Breast epithelium (tissue), 4 donors: ENCODE results near the gene SUPT20HL1. TPM values are rescaled to one million over a fixed set of nuclear protein-coding genes. Genes with fewer than 3 reads are reported as not detected.

Experiments
- DNase-seq, 2 donors: peaks; one replicate each; pipeline ENCODE4 v3.0.0-alpha.2; 2019; ENCODE audit warnings: low spot score in 2 of 2
- H3K27ac ChIP-seq, 2 donors: fragments of 200-600 bp; sonication (generic) in 1 of 2; one replicate each; pipeline ENCODE4 v1.5.1; 2016 to 2019; ENCODE audit warnings: mild to moderate bottlenecking in 1 of 2
- H3K27me3 ChIP-seq, 2 donors: fragments of 200-600 bp; sonication (generic) in 1 of 2; one replicate each; pipeline versions ENCODE4 v1.5.1 to v1.6.0; 2017 to 2019; ENCODE audit warnings: control low read depth in 1 of 2, mild to moderate bottlenecking in 1 of 2
- H3K36me3 ChIP-seq: fragments of 200-600 bp; one replicate; pipeline ENCODE4 v1.5.1; 2019
- H3K4me1 ChIP-seq, 2 donors: fragments of 200-600 bp; sonication (generic); one replicate each; pipeline ENCODE4 v1.5.1; 2016 to 2019; ENCODE audit warnings: control low read depth in 1 of 2
- H3K4me3 ChIP-seq, 3 donors: fragments of 200-600 bp; sonication (generic); 1 replicate in 2 of 3; 2 replicates in 1 of 3; pipeline ENCODE4 v1.5.1; 2016 to 2019; ENCODE audit warnings: mild to moderate bottlenecking in 3 of 3, moderate library complexity in 2 of 3
- H3K9me3 ChIP-seq, 2 donors: fragments of 200-600 bp; sonication (generic) in 1 of 2; one replicate each; pipeline ENCODE4 v1.5.1; 2016 to 2019; ENCODE audit warnings: control low read depth in 1 of 2
- CTCF ChIP-seq, 3 donors: fragments of 450-650 bp; IDR thresholded peaks; one replicate each; pipeline ENCODE4 v1.5.1; 2016 to 2017; ENCODE audit warnings: antibody characterized with exemption in 3 of 3, mild to moderate bottlenecking in 3 of 3, moderate library complexity in 3 of 3
- POLR2A ChIP-seq: fragments of 450-650 bp; IDR thresholded peaks from one replicate; pipeline ENCODE4 v1.6.1; 2016; ENCODE audit warnings: antibody characterized with exemption, mild to moderate bottlenecking, moderate library complexity
- POLR2AphosphoS5 ChIP-seq, 3 donors: sonication (generic); formaldehyde crosslinking; IDR thresholded peaks; one replicate each; pipeline ENCODE4 v1.6.1; 2017; ENCODE audit warnings: antibody characterized with exemption in 3 of 3
- intact Hi-C: fragments of 100-400 bp; cut with DNase I; formaldehyde crosslinking; loops from one replicate; pipeline ENCODE4 v1.15.1; 2023; ENCODE audit warnings: low total_unique reads
- total RNA-seq, 3 donors: library from RNA; depleted of rRNA; stranded (reverse); fragments of >200 nt; gene quantifications; one replicate each; pipeline ENCODE4 v1.1.0, GENCODE V29; 2016

Gene SUPT20HL1
- total RNA-seq, 3 donors from 2014 or later = not detected

GRCh38 chrX:24335871-24336270, 24.6 kb upstream of the SUPT20HL1 start:
- H3K4me3 ChIP-seq = no peak overlapping the region
- intact Hi-C loops = no loop called here
- no peaks in the 10 kb centered on the region for H3K9me3 ChIP-seq
- DNase-seq = no peak
- peaks cover 0 to 44% of the 10 kb centered on the region in 2 donors for H3K27me3 ChIP-seq
- H3K4me1 ChIP-seq = no peaks in the 10 kb centered on the region
- H3K27ac ChIP-seq = no peak overlapping the region
- no peak for TF ChIP-seq POLR2A
- no peaks in the 10 kb centered on the region for H3K36me3 ChIP-seq

- no peak overlapping the region for H3K27ac ChIP-seq
- H3K36me3 ChIP-seq = no peaks in the 10 kb centered on the region
- no peak overlapping the region for H3K4me3 ChIP-seq
- DNase-seq = no peak
- TF ChIP-seq POLR2A = no peak
- no peak for TF ChIP-seq POLR2AphosphoS5 (IDR thresholded peaks at IDR 0.05)
- TF ChIP-seq CTCF (IDR thresholded peaks at IDR 0.05) = no peak
- H3K9me3 ChIP-seq = no peaks in the 10 kb centered on the region
- peaks cover 0 to 34% of the 10 kb centered on the region in 2 donors for H3K27me3 ChIP-seq
- no peaks in the 10 kb centered on the region for H3K4me1 ChIP-seq
- intact Hi-C loops = no loop called here
Observed at GRCh38 chrX:24339911-24340310, 20.5 kb upstream of the SUPT20HL1 start.

- Histone ChIP-seq H3K36me3 (no peaks in the 10 kb centered on the region), H3K4me1 (no peaks in the 10 kb centered on the region), H3K4me3 (no peak overlapping the region), H3K27ac (no peak overlapping the region), H3K27me3 (peaks cover 0 to 34% of the 10 kb centered on the region in 2 donors), H3K9me3 (no peaks in the 10 kb centered on the region)
- DNase-seq = no peak
- TF ChIP-seq CTCF (IDR thresholded peaks at IDR 0.05) (no peak), POLR2AphosphoS5 (IDR thresholded peaks at IDR 0.05) (no peak), POLR2A (no peak)
- intact Hi-C loops = no loop called here
Observed at GRCh38 chrX:24340501-24340900, 19.9 kb upstream of the SUPT20HL1 start.

- no peak overlapping the region for H3K27ac ChIP-seq
- TF ChIP-seq POLR2AphosphoS5 (IDR thresholded peaks at IDR 0.05) = no peak
- no peak for TF ChIP-seq CTCF (IDR thresholded peaks at IDR 0.05)
- no peak for TF ChIP-seq POLR2A
Observed at GRCh38 chrX:24341795-24342194, 18.6 kb upstream of the SUPT20HL1 start.

GRCh38 chrX:24343719-24344118, 16.7 kb upstream of the SUPT20HL1 start:
- intact Hi-C loops = no loop called here
- Histone ChIP-seq H3K27me3 (peaks cover 0 to 40% of the 10 kb centered on the region in 2 donors), H3K4me3 (no peak overlapping the region), H3K36me3 (no peaks in the 10 kb centered on the region), H3K27ac (no peak overlapping the region), H3K9me3 (no peaks in the 10 kb centered on the region), H3K4me1 (no peaks in the 10 kb centered on the region)
- TF ChIP-seq POLR2AphosphoS5 (IDR thresholded peaks at IDR 0.05) (no peak), CTCF (IDR thresholded peaks at IDR 0.05) (no peak), POLR2A (no peak)
- DNase-seq = no peak

More at GRCh38 chrX:24341795-24342194, 18.6 kb upstream of the SUPT20HL1 start:
- Histone ChIP-seq H3K27me3 (peaks cover 0 to 34% of the 10 kb centered on the region in 2 donors), H3K9me3 (no peaks in the 10 kb centered on the region), H3K36me3 (no peaks in the 10 kb centered on the region), H3K4me3 (no peak overlapping the region), H3K4me1 (no peaks in the 10 kb centered on the region)
- intact Hi-C loops = no loop called here
- DNase-seq = no peak

- no peak for DNase-seq
- no peak for TF ChIP-seq POLR2A
- no peak for TF ChIP-seq POLR2AphosphoS5 (IDR thresholded peaks at IDR 0.05)
- no peak for TF ChIP-seq CTCF (IDR thresholded peaks at IDR 0.05)
- intact Hi-C loops = no loop called here
- H3K27ac ChIP-seq = no peak overlapping the region
- no peaks in the 10 kb centered on the region for H3K36me3 ChIP-seq
- no peak overlapping the region for H3K4me3 ChIP-seq
- no peaks in the 10 kb centered on the region for H3K4me1 ChIP-seq
- H3K9me3 ChIP-seq = no peaks in the 10 kb centered on the region
- peaks cover 0 to 18% of the 10 kb centered on the region in 2 donors for H3K27me3 ChIP-seq
Observed at GRCh38 chrX:24347881-24348280, 12.6 kb upstream of the SUPT20HL1 start.
